ENCODE results near the gene CENPO.

- TF ChIP-seq CTCF (conservative IDR thresholded peaks at IDR 0.05; ENCODE audit: low read length) (no peak), EZH2phosphoT487 (IDR thresholded peaks at IDR 0.05; ENCODE audit: borderline replicate concordance, low read depth, low read length) (no peak)
These were observed 70.4 kb downstream of the CENPO start for GRCh38 chr2:24863641-24864040.
